HT-29 (cell line): ENCODE results near the gene RICTOR. TPM values are rescaled to one million over a fixed set of nuclear protein-coding genes. Genes with fewer than 3 reads are reported as not detected.

Experiments
- DNase-seq: peaks from one replicate; pipeline ENCODE4 v3.0.0-alpha.2; 2015; ENCODE audit warnings: low spot score
- total RNA-seq: library from RNA; depleted of rRNA; stranded (reverse); fragments of >200 nt; shearing (Covaris generic); gene quantifications from 2 replicates; pipeline ENCODE4 v1.2.3, GENCODE V29; 2014

RICTOR gene
- total RNA-seq, 1 experiment from 2014 or later, result 12.8 TPM

DNA sequence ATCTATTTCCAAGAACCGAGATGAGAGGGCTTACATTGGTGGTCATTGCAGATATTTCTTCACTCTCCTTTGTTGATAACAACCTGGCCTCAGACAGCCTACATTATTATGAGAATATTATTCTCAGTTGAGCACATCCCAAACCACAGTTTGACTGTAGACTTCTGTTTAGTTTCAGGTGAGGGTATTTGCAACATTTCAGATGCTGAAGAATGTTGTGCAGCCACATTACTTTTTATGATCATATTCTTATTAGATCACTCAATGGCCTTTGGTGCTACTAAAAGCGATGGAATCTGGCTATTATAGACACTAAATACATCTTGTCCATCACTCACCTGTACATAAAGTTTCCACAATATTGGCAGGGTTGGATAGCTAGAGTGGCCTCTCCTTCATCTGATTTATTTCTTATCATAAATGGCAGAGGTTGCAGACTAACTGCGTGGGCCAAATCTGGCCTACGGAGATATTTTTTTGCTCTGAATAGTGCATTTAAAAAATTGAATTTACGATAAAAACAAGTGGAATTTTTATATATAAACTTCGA, 26.2 kb upstream of the RICTOR start:
- DNase-seq, result no peak

GRCh38 chr5:39099831-39100230, 25.6 kb upstream of the RICTOR start:
- DNase-seq, result no peak

DNA sequence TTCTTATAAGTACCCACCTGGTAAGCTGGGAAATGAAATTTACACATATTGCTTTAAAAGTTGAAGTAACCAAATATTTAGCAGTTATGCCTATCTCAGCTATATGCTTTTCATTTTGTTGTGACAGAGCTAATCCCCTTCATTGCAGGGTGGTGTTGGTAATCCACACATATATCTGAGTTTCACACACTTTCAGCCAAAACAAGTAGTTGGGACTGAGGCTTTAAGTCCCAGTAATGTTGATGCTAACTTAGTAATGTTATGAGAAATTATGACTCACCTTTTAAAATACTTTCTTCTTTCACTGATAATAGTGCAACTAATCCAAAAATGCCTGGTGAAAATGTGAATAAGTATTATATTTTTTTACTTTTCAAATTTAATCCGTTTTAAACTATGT, 19.2 kb upstream of the RICTOR start:
- no peak for DNase-seq

GRCh38 chr5:39092581-39093351, 18.6 kb upstream of the RICTOR start:
- peak; percentile 36 for DNase-seq

GRCh38 chr5:39091940-39092580, 17.9 kb upstream of the RICTOR start:
- DNase-seq, result no peak

- DNase-seq, result no peak
Measured at GRCh38 chr5:39083968-39084367, 9.8 kb upstream of the RICTOR start.

DNA sequence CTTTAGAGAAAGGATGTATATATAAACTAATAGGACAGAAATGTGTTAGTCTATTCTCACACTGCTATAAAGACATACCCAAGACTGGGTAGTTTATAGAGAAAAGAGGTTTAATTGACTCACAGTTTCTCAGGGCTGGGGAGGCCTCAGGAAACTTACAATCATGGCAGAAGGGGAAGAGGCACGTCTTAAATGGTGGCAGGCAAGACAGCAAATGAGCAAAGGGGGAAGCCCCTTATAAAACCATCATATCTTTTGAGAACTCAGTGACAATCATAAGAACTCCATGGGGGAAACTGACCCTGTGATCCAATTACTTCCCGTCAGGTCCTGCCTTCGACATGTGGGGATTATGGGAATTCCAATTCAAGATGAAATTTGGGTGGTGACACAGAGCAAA, 8.8 kb upstream of the RICTOR start:
- DNase-seq, result no peak

GRCh38 chr5:39080597-39081204, 6.5 kb upstream of the RICTOR start:
- DNase-seq, result peak; percentile 71

DNA sequence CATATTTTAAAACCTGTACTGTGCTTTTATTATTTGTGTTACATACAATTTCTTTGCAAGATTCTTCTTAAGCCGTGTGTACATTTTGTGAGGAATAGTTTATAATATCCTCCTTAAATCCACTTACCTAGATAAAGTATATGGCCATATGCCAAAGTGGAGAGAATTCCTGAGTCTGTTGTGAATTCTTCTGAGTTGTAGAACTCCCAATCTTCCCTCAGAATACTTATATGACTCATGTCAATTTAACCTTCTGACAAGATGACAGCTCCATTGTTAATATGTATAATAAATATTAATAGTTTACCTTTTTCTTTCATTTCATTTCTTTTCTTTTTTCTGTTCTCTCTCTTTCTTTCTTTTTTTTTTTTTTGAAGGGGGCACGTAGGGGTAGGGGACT, 6.0 kb upstream of the RICTOR start:
- no peak for DNase-seq

DNA sequence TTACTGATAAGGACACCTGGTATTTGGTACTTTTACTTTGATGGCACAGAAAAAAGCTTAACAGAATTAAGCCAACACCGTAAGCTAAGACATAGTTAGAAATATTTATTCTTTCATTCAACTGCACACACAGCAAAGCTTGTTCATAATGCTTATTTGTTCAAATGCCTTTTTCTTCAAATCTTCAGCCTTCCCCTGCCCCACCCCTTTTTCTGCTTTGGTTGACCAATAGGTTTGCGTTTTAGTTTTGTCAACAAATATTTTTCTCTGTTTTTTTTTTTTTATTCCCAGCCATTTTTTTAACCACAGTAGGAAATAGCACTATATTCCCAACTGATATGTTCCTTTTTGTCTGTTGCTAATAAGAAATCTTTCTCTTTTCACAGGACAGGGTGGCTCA, 4.9 kb upstream of the RICTOR start:
- DNase-seq, result no peak

- peak; percentile 41 for DNase-seq
Measured at GRCh38 chr5:39076757-39077728, 2.8 kb upstream of the RICTOR start.

DNA sequence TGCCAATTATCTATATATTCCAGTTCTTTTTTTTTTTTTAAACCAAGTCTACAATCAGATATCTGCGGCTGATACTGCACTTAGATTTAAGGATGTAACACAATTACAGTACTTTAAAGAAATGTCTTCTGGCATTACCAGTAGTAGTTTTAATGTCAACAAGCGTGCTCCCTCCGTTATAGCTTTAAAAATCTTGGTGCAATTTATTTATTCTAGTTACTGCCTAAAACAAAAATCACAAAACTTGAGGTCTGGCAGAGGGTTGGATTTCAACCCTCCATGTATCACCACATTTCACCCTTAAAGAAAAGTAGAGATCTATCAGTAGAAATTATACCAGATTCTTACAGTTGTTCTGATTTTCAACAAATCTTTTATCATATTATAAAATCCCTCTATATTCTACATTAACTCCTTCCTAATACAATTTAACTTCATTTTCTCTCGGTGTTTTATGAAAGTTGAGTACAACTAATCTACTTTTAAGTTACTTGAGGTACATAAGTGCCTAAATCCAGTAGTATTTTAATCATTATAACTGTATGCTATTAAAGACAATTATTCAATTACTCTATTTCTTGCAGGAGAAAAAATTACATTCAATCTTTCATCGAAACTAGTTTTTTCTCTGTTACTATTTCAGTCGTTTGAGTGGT, 2.0 kb upstream of the RICTOR start:
- peak; percentile 9 for DNase-seq

DNA sequence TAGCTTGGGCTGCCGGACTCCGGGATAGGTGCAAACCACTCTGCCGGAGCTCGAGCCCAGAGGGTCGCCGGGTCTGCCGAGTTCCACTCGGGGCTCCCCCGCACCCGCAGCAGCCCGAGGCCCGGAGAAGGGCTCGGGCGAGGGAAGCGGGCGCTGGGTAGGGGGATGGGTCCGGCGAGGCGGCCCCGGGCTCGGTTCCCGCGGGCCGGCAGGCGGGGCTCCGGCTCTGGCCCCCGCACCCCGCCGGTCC, 507 bp downstream of the RICTOR start:
- DNase-seq, result no peak

- peak; percentile 78 for DNase-seq
Measured at GRCh38 chr5:39072925-39073766, 1.1 kb downstream of the RICTOR start.

DNA sequence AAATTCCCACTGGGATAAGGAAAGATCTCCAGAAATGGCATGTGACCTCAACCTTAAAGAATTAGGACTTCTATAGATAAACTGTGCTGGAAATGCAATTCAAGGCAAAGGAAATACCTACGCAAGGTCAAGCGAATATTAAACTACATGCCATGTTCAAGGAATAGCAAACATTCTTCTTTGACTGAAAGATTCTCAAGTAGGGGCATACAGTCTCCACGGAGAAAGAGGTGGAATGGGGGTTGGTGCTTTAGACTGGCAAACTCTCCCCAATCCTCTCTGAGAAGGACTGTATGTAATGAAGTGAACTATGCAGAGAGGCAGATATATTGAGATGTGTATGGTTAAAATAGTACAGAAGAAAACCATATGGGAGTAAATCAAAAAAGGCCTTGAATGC, 6.1 kb downstream of the RICTOR start:
- no peak for DNase-seq

DNA sequence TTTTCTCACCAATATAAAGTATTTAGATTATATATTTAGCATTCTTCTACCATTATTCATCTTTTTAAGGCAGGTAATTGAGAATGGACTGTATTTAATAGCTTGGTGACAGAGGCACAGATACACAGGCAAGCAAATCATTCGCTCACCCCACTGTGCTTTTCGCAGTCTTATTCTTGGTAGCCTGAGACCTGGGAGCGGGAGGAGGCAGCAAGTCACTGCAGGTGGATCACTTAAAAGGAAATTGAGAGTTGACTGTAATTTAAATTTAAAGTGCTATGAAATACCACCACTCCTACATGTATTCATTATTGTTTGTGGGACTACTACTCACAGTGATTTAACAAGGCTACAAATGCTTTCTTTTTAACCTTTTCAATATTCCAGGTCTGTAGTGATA, 9.7 kb downstream of the RICTOR start:
- DNase-seq, result no peak

DNA sequence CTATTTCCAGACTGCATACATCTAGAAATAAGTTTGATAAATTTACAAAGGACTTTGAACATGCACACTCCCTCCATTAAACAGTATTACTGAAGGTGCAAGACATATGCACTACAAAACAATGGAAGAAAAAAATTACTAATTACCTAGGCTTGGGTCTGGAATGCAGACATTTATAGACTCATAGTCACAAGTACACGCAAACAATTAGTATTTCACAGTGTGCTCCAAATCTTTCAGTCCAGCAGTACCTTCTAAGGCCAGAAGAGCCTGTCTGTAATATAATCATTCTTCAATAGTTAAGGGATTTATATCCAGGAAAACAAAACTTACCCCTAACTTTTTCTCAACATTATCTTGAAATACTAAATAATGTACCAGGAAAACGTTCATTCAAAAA, 11.2 kb downstream of the RICTOR start:
- no peak for DNase-seq

- DNase-seq, result no peak
Measured at GRCh38 chr5:39062530-39062929, 11.7 kb downstream of the RICTOR start.

GRCh38 chr5:39062104-39062503, 12.1 kb downstream of the RICTOR start:
- DNase-seq, result no peak

DNA sequence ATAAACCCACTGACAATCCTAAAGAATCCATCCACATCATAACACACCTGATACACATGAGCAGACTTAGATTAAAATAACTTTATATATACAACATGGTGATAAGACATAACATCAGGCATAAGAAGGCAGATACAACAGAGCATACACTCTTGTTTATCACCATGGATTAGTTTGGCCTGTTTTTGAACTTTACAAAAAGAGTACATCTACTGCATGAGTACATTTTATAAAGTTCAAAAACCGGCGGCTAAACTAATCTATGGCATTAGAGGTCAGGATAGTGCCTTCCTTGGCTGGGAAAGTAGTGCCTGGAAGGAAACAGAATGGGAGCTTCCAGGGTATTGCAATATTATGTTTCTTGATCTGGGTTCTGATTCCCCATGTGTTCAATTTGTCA, 15.1 kb downstream of the RICTOR start:
- no peak for DNase-seq
